ENCODE measurements around the gene GBX1.

GRCh38 chr7:151134743-151135524 is 32.6 kb downstream of the GBX1 start:
- TF ChIP-seq, protein P1, sequence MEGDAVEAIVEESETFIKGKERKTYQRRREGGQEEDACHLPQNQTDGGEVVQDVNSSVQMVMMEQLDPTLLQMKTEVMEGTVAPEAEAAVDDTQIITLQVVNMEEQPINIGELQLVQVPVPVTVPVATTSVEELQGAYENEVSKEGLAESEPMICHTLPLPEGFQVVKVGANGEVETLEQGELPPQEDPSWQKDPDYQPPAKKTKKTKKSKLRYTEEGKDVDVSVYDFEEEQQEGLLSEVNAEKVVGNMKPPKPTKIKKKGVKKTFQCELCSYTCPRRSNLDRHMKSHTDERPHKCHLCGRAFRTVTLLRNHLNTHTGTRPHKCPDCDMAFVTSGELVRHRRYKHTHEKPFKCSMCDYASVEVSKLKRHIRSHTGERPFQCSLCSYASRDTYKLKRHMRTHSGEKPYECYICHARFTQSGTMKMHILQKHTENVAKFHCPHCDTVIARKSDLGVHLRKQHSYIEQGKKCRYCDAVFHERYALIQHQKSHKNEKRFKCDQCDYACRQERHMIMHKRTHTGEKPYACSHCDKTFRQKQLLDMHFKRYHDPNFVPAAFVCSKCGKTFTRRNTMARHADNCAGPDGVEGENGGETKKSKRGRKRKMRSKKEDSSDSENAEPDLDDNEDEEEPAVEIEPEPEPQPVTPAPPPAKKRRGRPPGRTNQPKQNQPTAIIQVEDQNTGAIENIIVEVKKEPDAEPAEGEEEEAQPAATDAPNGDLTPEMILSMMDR (IDR thresholded peaks at IDR 0.05; ENCODE audit: extremely low read depth in 1 of 2, insufficient read depth in 1 of 2, low read depth in 1 of 2, low read length in 2 of 2) = no peak
- TF ChIP-seq POLR2A (IDR thresholded peaks at IDR 0.05; ENCODE audit: low read depth, low read length) (no peak), EZH2 (IDR thresholded peaks at IDR 0.05; ENCODE audit: borderline replicate concordance, low read depth, low read length, severe bottlenecking) (no peak), POLR2AphosphoS5 (IDR thresholded peaks at IDR 0.05; ENCODE audit: insufficient read depth, low read depth, low read length) (no peak)

Measured in endothelial cell of umbilical vein (primary cell).